GM21786 (cell line): ENCODE results near the gene TP53.
"Not testable (repeated sequence)": the region's sequence is repeated elsewhere in the genome, so short reads cannot be mapped to it uniquely, and the experiment has no call there.

Experiments used
- ATAC-seq: cut with Tn5 transposase; IDR thresholded peaks from one replicate; pipeline ENCODE4 v1.9.1; 2021; ENCODE audit not compliant: unreplicated experiment

The TP53 gene

DNA sequence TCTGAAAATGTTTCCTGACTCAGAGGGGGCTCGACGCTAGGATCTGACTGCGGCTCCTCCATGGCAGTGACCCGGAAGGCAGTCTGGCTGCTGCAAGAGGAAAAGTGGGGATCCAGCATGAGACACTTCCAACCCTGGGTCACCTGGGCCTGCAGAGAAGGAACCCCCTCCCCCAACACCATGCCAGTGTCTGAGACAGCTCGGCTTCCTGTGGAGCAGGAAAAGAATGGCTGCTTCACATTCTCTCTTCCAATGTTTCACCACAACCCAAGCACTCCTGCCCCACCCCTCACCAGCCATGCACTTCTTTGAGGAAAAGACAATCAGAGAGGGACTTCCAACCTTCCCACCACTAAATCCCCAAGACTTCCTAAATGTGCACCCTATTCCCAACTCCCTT lies 10.8 kb downstream of the TP53 start:
- no peak for ATAC-seq

DNA sequence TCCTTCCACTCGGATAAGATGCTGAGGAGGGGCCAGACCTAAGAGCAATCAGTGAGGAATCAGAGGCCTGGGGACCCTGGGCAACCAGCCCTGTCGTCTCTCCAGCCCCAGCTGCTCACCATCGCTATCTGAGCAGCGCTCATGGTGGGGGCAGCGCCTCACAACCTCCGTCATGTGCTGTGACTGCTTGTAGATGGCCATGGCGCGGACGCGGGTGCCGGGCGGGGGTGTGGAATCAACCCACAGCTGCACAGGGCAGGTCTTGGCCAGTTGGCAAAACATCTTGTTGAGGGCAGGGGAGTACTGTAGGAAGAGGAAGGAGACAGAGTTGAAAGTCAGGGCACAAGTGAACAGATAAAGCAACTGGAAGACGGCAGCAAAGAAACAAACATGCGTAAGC lies 12.4 kb downstream of the TP53 start:
- ATAC-seq = no peak

DNA sequence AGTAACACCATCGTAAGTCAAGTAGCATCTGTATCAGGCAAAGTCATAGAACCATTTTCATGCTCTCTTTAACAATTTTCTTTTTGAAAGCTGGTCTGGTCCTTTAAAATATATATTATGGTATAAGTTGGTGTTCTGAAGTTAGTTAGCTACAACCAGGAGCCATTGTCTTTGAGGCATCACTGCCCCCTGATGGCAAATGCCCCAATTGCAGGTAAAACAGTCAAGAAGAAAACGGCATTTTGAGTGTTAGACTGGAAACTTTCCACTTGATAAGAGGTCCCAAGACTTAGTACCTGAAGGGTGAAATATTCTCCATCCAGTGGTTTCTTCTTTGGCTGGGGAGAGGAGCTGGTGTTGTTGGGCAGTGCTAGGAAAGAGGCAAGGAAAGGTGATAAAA lies 14.1 kb downstream of the TP53 start:
- no peak for ATAC-seq

DNA sequence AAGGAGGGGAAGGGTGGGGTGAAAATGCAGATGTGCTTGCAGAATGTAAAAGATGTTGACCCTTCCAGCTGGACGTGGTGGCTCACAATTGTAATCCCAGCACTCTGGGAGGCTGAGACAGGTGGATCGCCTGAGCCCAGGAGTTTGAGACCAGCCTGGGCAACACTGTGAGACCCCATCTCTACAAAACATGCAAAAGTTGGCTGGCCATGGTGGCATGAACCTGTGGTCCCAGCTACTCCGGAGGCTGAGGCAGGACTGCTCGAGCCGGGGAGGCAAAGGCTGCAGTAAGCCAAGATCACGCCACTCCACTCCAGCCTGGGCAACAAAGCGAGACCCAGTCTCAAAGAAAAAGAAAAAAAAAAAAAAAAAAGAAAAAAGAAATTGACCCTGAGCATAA lies 18.8 kb downstream of the TP53 start:
- ATAC-seq = no peak

DNA sequence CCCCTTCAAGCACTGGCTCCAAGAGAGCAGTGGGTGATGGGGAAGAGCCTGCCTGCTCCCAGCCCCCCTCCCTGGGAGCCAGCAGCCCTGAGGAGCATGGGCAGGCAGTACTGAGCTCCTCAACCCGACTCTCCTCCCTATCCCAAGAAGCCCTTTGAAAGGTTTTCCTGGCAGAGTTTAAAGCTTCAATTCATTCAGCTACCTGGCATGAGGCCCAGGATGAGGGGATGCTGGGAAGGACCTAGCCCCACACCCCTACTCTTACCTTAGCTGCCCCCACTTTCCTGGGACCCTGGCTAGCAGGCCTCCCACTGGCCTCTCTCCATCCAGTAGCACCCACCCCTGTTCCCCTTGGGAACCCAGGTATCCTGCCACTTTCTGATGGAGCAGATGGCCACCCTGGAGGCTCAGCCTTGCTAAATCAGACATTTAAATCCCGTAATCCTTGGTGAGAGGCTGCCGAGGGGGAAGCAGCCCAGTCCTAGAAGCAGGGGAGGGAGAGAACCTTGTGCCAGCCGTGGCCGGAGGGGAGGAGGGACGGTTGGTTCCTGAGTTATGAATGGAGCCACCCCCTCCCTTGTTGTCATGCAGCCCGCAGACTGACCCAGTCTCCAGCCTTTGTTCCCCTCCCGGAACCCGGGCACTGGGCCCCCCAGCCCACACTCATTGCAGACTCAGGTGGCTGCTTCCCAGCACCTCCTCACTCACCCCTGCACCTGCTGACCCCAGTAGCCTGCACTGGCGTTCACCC lies 19.5 kb downstream of the TP53 start:
- no peak for ATAC-seq

DNA sequence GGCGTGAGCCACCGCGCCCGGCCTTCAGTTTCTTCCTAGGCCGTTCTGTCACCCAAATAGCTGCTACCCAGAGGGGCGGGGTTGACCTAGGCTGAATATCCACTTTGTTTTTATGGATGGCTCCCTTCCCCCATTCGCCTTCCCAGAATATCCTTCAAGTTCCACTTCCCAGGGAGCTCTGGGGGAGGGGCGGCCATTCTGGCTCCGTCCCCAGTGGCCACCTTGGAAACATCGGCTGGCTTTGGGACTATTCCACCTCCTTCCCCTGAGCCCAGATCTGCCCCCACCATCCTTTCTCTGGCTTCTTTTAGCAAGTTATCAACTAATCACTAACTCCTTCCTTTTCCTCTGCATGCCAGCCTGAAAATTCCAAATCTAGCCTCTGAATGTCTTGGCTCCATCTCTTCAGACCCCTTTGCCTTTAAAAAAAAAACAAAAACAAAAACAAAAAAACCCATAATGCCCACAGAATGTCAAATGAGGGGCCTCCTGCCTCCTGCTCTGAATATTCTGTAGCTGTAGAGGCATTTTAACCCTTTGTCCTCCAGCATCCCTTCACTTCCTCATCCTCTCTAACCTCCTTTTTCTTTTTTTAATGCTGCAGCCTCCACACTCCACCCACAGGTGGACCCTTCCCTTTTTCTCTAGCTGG lies 30.2 kb downstream of the TP53 start:
- ATAC-seq = no peak

DNA sequence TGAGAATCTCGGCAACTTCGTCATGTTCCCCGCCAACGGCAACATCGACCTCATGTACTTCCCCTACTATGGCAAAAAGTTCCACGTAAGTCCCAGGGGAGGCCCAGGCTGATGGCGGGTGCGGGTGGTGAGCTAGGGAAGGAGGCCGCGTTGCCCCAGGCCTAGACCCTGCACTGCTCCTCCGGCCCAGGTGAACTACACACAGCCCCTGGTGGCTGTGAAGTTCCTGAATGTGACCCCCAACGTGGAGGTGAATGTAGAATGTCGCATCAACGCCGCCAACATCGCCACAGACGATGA lies 31.8 kb downstream of the TP53 start:
- ATAC-seq = no peak

DNA sequence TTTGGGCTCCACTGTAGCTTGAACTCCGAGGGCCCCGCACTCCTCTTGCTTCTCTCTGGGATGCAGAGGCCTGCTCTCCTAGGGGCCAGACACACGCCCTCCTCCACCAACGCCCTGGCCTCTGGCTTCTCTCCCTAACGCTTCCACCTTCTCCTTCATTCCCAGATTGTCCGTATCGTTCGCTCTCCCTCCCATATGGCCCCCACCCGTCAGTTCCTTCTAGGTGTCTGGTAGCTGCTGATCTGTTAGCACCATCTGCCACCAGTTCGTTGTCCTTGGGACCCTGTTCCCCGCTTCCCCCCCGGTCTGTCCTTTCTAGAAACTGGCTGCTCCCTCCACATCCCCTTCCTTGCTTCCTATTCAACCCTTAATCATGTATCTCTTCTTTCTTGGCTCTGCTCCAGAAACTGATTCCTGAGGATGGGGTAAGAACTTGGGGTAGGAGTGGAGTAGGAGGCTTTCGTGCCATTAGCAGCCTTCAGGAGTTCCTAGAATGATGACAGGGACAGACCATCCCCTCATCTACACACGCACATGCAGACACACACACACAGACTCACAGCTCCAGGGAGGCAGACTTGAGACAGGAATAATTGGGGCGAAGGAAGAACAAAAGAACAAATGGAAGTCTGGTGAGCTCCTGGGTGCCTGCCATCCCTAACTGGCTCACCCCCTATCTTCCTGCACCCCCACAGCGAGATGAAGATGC lies 32.3 kb downstream of the TP53 start:
- no peak for ATAC-seq

DNA sequence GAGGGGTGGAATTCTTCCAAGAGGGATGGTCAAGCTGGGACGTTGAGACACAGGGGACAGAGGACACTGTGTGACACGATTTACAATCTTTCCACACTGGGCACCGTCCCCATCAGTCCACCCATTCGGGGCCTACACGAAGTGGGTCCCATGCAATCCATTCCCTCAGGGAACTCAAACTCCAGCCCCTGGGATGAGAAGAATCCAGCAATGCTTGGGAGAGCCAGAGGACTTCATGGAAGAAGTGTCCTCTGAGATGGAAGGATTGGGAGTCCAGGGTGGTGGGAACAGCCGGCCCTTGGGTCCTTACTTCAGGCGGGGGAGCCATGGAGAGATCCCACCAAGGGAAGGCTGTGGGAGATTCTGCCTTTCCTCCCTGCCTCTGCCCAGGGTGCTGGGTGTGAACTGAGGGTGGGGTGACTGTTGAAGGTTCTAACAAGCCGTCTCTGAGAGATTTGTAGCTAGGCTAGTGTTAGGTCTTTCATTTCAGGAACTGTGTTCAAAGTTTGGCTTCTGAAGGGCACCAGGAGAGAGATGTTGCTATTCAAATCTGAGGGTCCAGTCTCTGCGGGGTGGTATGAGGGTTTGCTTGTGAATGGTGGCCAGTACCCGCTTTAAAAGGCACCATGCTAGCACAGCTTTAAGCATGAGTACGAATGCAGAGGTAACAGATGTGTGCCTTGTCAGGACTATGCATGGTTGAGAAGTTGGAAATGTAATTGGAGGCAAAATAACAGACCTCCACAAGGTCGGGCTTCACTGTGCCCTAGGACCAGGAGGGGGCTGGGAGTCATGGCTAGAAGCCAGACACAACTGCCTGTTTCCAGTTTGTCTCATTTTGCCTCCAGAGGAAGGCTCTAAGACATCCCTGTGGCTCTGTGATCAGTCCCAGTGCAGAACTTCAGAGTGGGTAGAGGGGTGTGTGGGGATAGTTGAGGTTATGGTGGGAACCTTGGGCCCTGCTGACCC lies 34.6 kb downstream of the TP53 start:
- ATAC-seq = no peak

DNA sequence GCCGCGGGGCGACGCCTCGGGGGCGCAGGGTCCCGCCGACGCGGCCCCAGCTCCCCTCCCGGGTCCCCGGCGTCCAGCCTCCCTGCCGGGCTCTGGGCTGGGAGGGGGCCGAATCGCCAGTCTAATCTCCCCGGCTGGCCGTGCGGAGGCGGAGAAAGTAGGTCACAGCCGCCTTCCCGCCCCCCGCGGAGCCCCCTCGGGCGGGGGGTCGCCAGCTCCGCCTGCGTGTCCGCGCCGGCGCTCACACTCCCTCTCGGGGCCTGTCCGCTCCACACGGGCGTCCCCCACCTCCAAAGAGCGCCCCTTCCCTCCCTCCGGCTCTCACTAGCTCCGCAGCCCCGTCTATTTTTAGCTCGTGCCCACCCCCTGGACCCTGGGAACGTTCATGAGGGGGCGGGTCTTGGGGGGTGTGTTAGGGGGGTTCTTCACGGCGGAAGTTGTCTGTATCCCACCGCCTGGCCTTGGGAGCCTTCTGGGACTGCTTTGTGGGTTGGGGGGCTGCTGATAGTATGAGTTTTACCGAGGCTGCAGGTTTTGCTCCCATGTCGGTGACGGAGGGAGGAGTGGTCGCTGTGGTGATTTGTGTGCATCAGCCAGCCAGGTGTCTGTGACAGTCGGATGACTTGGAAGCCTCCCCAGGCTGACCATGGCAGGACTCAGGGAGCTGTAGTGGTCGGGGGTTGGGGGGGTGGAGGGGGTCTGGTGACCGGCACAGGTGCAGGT lies 35.5 kb downstream of the TP53 start:
- ATAC-seq = no peak

DNA sequence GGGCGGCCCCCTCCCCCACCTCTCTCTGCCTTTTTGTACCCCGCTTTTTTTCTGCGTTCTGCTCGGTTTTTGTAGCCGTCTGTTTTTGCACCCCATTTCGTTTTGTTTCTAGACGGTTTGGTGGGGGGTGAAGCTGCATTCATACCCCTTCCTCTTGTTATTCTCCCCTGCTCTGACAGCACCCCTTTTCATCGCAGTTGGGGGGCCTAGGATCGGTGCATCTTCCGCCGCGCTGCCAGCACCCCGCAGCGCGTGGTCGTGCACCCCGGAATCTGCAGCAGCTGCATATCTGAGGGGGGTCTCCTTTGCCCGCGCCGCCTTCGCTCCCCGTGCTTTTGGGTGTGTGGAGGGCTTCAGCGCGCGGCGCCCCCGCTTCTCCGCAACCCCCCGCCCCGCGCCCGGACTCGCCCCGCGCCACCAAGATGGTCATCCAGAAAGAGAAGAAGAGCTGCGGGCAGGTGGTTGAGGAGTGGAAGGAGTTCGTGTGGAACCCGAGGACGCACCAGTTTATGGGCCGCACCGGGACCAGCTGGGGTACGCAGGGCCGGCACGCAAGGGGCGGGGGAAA lies 36.1 kb downstream of the TP53 start:
- no peak for ATAC-seq

DNA sequence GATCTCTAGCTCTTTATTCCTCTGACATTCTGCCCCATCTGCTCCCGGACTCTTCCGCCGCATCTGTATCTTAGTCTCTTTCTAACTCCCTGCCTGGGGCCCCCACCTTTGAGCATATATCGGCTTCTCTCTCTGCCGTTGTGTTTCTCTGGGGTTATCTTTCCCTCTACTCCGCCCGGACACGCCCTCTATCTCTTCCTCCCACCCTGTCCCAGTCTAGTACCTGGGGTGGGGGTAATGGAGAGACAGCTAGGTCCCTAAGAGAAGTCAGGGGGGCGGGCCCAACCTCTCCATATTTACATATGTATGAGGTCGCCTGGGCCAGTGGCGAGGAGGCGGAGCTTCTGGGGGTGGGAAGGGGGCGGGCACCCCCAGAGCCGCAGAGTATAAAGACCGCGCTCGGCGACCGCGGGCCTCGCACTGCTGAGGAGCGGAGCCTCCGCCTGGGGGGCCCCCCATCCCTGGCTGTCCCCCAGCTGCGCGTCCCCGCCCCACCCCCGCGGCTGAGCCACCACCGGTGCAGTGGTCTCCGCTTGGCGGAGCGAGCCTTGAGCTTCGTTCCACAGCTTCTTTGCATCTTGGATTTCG lies 36.7 kb downstream of the TP53 start, which contains the start of gene ATP1B2:
Gene ATP1B2 (plus strand): TSS at position 418 of the 588 bp plus-strand sequence. CDS start 593 bp downstream, outside the sequence.
- no peak for ATAC-seq

DNA sequence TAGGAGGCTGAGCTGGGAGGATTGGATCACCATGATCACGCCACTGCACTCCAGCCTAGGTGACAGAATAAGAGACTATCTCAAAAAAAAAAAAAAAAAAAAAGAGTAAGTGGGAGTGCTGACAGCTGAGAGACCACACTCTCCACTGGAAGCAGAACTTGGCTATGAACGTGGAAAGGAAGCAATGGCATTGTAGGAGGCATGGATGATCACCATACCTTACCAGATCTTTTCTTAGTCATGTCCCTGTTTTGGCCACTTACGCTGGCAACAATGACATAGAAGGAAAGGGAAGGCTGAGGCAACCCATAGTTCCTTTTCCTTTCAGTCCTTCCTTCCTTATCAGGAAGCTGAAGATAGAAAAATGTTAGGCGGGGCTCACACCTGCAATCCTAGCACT lies 40.3 kb downstream of the TP53 start:
- ATAC-seq = no peak

DNA sequence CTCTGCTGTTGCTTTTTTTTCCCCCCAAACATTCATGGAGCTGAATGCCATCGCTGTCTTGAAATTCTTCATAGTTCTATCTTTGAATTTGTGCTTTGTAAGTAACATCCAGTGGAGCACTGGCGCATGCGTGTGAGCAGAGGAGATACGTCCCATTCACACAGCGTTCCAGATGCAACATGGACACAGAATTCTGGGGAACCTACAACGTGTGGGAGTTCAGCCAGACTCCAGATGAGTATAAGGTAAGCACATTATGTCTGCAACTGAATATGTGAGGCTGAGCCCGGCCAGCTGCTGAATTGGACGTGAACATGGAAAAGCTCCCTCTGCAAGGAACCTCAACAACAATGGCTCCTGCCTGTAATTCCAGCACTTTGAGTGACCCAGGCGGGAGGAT lies 40.8 kb downstream of the TP53 start:
- ATAC-seq = no peak

DNA sequence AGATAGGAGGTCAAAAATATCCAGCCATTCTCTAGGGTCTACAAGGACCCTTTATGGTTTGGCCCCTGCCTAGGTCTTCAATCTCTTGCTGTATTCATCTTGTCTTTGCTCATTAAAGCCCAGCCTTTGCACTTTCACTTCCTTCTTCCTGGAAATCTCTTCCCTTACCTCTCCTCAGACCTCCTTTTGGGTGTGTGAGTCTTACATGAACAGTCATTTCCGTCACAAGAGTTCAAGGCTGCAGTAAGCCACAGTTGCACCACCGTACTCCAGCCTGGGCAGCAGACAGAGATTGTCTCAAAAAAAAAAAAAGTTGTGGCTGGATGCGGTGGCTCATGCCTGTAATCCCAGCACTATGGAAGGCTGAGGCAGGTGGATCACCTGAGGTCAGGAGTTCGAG lies 42.5 kb downstream of the TP53 start:
- no peak for ATAC-seq

DNA sequence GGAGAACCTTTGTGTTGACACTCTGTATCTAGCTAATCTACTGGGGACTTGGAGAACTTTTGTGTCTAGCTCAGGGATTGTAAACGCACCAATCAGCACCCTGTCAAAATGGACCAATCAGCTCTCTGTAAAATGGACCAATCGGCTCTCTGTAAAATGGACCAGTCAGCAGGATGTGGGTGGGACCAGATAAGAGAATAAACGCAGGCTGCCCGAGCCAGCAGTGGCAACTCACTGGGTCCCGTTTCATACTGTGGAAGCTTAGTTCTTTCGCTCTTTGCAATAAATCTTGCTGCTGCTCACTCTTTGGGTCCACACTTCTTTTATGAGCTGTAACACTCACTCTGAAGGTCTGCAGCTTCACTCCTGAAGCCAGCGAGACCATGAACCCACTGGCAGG lies 45.7 kb downstream of the TP53 start:
- ATAC-seq = not testable (repeated sequence)

DNA sequence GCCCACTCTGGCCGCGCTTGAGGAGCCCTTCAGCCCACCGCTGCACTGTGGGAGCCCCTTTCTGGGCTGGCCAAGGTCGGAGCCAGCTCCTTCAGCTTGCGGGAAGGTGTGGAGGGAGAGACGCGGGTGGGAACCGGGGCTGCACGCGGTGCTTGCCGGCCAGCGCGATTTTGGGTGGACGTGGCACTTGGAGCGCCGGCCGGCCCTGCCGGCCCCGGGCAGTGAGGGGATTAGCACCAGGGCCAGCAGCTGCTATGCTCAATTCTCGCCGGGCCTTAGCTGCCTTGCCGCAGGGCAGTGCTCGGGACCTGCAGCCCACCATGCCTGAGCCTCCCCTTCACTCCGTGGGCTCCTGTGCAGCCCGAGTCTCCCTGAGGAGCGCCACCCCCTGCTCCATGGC lies 46.5 kb downstream of the TP53 start:
- no peak for ATAC-seq

DNA sequence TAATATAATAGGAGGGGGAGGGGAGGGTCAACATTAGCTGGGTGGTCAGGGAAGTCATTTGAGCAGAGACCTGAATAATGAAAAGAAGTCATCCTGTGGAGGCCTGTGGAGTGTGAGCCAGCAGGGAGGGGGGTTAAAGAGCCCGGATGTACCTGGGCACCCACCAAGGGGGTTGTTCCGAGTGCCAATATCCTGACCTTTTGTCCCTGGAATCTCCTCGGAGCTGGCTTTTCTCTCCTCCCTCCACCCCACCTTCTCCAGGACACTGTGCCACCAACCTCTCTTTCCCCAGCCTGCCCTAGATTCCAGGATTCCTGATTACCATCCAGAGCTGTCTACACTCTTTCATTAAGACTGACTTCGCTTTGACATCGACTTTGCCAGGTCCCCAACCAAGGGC lies 51.1 kb downstream of the TP53 start:
- no peak for ATAC-seq

DNA sequence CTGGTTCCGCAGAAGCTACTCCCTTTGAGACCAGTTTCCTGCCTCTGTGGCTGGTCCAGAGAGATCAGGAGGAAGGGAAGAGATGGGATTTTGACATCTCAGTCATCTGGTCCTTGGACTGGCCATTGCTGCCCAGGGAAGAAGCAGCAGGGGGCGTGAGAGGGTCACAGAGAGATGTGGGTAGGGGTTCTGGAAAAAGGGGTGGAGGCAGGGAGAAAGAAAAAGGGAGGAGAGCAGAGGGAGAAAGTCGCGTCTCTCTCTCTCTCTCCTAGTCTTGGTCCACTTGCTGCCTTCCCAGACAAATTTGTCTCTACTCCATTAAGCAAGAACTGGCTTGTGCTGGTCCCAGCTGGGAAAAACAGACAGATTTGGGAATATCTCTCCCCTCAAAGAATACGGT lies 52.9 kb downstream of the TP53 start:
- no peak for ATAC-seq

DNA sequence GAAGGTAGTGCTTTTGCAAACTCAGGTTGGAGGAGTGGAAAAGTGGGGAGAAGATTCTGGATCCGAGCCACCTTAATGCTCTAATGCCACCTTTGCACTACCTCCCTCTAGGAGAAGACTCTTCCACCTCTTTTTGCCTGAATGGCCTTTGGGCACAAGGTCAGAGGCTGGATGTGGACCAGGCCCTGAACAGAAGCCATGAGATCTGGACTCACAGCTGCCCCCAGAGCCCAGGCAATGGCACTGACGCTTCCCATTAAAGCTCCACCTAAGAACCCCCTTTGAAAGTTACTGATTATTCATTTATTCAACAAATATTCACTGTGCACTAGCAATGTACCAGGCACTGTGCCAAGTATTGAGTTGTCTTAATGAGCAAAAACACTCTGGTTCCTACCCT lies 54.2 kb downstream of the TP53 start:
- no peak for ATAC-seq
